GM12878 (cell line): ENCODE measurements around the gene SLC13A3. TPM values are rescaled to one million over a fixed set of nuclear protein-coding genes. Genes with fewer than 3 reads are reported as not detected.

ENCODE experiments used
- ASH2L ChIP-seq: fragments of 300-600, 200-600 bp; sonication (generic); IDR thresholded peaks from 2 replicates; pipeline ENCODE4 v1.6.1; 2017; ENCODE audit warnings: low read depth, mild to moderate bottlenecking, borderline replicate concordance
- BMI1 ChIP-seq: fragments of 450-650 bp; IDR thresholded peaks from 2 replicates; pipeline ENCODE4 v1.6.1; 2016; ENCODE audit warnings: mild to moderate bottlenecking, moderate library complexity, borderline replicate concordance
- STAT1 ChIP-seq: fragments of 450-650 bp; conservative IDR thresholded peaks from 2 replicates; pipeline ENCODE4 v1.6.1; 2014; ENCODE audit warnings: antibody characterized with exemption, mild to moderate bottlenecking
- TCF3 ChIP-seq: IDR thresholded peaks from 2 replicates; pipeline ENCODE4 v1.6.1; 2012; ENCODE audit warnings: low read depth, mild to moderate bottlenecking, low read length, borderline replicate concordance; ENCODE audit not compliant: insufficient read depth
- polyA plus RNA-seq, 11 experiments: library from polyadenylated mRNA; depleted of rRNA in 4 of 11; unstranded in 6 of 11; stranded (reverse) in 5 of 11; fragments of >200 nt; fragmentation: Nextera tagmentation in 4 of 11; fragmentation: Illumina TruSeq in 1 of 11; extraction: Ambion mirVana in 4 of 11; extraction: Trizol in 1 of 11; gene quantifications; 1 replicate in 1 of 11; 2 replicates in 10 of 11; pipeline versions ENCODE4 v1.2.1 to v1.2.3, GENCODE V29; 2011 to 2016; ENCODE audit warnings: inconsistent platforms in 2 of 11, missing spikeins in 2 of 11, low read depth in 1 of 11
- total RNA-seq, 4 experiments: library from RNA; depleted of rRNA in 3 of 4; stranded (reverse); fragments of >200 nt in 3 of 4; fragmentation: Illumina TruSeq in 1 of 4; extraction: Trizol in 1 of 4; gene quantifications; 2 replicates each; pipeline versions ENCODE4 v1.2.1 to v1.2.3, GENCODE V29; 2013 to 2021
- TF ChIP-seq, protein P1 (sequence below), 3 experiments: IDR thresholded peaks in 2 of 3; conservative IDR thresholded peaks in 1 of 3; 2 replicates each; pipeline ENCODE4 v1.5.1; 2011; ENCODE audit warnings: low read depth in 3 of 3, low read length in 3 of 3, mild to moderate bottlenecking in 3 of 3, control low read depth in 2 of 3, moderate library complexity in 2 of 3, inconsistent platforms in 1 of 3, mixed read lengths in 1 of 3; ENCODE audit not compliant: control insufficient read depth in 2 of 3, insufficient read depth in 1 of 3; ENCODE audit errors: extremely low read depth in 1 of 3
- TF ChIP-seq, protein P2 (sequence below): fragments of 450-650 bp; IDR thresholded peaks from 2 replicates; pipeline ENCODE4 v1.6.1; 2017; ENCODE audit warnings: borderline replicate concordance
- TF ChIP-seq, protein P3 (sequence below): fragments of 450-650 bp; IDR thresholded peaks from 2 replicates; pipeline ENCODE4 v1.6.1; 2014; ENCODE audit warnings: mild to moderate bottlenecking

Gene SLC13A3
- total and polyA plus RNA-seq, 10 of the 15 experiments (the other 5 are each of a cell fraction or from before 2014, with no cell fraction given): 0.03 to 0.76 (median 0.07) TPM; not detected in 4

DNA sequence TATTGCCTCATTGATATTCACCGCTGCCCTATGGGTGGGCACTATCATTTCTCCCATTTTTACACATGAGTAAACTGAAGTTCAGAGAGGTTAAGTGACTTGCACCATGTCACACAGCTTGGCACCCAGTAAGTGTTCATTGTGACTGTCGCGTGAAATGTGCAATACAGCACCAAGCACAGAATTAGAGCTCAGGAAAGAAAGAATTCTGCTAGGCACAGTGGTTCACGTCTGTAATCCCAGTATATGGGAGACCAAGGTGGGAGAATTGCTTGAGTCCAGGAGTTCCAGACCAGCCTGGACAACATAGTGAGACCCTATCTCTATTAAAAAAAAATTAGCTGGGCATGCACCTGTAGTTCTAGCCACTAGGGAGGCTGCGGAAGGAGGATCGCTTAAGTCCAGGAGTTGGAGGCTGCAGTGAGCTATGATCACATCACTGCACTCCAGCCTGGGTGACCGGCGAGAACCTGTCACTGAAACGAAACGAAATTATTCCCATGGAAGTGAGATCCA lies 626 bp downstream of the SLC13A3 start (continued):
- TF ChIP-seq ASH2L (no peak), BMI1 (no peak), TCF3 (no peak), STAT1 (no peak)
- TF ChIP-seq, protein P1, sequence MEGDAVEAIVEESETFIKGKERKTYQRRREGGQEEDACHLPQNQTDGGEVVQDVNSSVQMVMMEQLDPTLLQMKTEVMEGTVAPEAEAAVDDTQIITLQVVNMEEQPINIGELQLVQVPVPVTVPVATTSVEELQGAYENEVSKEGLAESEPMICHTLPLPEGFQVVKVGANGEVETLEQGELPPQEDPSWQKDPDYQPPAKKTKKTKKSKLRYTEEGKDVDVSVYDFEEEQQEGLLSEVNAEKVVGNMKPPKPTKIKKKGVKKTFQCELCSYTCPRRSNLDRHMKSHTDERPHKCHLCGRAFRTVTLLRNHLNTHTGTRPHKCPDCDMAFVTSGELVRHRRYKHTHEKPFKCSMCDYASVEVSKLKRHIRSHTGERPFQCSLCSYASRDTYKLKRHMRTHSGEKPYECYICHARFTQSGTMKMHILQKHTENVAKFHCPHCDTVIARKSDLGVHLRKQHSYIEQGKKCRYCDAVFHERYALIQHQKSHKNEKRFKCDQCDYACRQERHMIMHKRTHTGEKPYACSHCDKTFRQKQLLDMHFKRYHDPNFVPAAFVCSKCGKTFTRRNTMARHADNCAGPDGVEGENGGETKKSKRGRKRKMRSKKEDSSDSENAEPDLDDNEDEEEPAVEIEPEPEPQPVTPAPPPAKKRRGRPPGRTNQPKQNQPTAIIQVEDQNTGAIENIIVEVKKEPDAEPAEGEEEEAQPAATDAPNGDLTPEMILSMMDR (IDR thresholded peaks at IDR 0.05 in 2 of 3, conservative IDR thresholded peaks at IDR 0.05 in 1 of 3; ENCODE audit: control insufficient read depth in 2 of 3, extremely low read depth in 1 of 3, insufficient read depth in 1 of 3, low read depth in 3 of 3, low read length in 3 of 3): no peak
- TF ChIP-seq, protein P2, sequence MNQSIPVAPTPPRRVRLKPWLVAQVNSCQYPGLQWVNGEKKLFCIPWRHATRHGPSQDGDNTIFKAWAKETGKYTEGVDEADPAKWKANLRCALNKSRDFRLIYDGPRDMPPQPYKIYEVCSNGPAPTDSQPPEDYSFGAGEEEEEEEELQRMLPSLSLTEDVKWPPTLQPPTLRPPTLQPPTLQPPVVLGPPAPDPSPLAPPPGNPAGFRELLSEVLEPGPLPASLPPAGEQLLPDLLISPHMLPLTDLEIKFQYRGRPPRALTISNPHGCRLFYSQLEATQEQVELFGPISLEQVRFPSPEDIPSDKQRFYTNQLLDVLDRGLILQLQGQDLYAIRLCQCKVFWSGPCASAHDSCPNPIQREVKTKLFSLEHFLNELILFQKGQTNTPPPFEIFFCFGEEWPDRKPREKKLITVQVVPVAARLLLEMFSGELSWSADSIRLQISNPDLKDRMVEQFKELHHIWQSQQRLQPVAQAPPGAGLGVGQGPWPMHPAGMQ: no peak
- TF ChIP-seq, protein P3, sequence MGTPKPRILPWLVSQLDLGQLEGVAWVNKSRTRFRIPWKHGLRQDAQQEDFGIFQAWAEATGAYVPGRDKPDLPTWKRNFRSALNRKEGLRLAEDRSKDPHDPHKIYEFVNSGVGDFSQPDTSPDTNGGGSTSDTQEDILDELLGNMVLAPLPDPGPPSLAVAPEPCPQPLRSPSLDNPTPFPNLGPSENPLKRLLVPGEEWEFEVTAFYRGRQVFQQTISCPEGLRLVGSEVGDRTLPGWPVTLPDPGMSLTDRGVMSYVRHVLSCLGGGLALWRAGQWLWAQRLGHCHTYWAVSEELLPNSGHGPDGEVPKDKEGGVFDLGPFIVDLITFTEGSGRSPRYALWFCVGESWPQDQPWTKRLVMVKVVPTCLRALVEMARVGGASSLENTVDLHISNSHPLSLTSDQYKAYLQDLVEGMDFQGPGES: no peak
- TF ChIP-seq, all 136 proteins: peak for 0
